ENCODE measurements around the gene HSPA14. TPM values are rescaled to one million over a fixed set of nuclear protein-coding genes. Genes with fewer than 3 reads are reported as not detected.

HSPA14 gene
- polyA plus RNA-seq, 1 donor from 2014 or later, result 48.1 TPM

GRCh38 chr10:14889318-14889717 lies 51.2 kb downstream of the HSPA14 start:
- Histone ChIP-seq H3K27me3 (ENCODE audit: insufficient read depth, low read depth, low read length) (no peaks in the 10 kb centered on the region), H3K27ac (ENCODE audit: low read length) (no peak overlapping the region), H3K4me3 (ENCODE audit: low read length) (no peak overlapping the region), H3K36me3 (ENCODE audit: insufficient read depth, low read length) (no peaks in the 10 kb centered on the region), H3K9me3 (ENCODE audit: low read length) (no peaks in the 10 kb centered on the region), H3K9me2 (ENCODE audit: insufficient read depth, low read length) (no peaks in the 10 kb centered on the region), H2AFZ (ENCODE audit: low read depth, low read length) (no peak overlapping the region), H3F3A (ENCODE audit: insufficient read depth, low read length, poor library complexity, severe bottlenecking) (no peaks in the 10 kb centered on the region), H3K4me2 (ENCODE audit: low read length) (no peak overlapping the region), H4K20me1 (ENCODE audit: insufficient read depth) (no peaks in the 10 kb centered on the region), H3K79me2 (replicated peaks; ENCODE audit: insufficient read depth, low read length) (peaks cover 85% of the 10 kb centered on the region), H3K9ac (ENCODE audit: low read length) (no peak overlapping the region)
- TF ChIP-seq, protein P1, sequence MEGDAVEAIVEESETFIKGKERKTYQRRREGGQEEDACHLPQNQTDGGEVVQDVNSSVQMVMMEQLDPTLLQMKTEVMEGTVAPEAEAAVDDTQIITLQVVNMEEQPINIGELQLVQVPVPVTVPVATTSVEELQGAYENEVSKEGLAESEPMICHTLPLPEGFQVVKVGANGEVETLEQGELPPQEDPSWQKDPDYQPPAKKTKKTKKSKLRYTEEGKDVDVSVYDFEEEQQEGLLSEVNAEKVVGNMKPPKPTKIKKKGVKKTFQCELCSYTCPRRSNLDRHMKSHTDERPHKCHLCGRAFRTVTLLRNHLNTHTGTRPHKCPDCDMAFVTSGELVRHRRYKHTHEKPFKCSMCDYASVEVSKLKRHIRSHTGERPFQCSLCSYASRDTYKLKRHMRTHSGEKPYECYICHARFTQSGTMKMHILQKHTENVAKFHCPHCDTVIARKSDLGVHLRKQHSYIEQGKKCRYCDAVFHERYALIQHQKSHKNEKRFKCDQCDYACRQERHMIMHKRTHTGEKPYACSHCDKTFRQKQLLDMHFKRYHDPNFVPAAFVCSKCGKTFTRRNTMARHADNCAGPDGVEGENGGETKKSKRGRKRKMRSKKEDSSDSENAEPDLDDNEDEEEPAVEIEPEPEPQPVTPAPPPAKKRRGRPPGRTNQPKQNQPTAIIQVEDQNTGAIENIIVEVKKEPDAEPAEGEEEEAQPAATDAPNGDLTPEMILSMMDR (IDR thresholded peaks at IDR 0.05; ENCODE audit: poor library complexity, severe bottlenecking), result peak; percentile 14
- TF ChIP-seq EP300 (conservative IDR thresholded peaks at IDR 0.05; ENCODE audit: poor library complexity, severe bottlenecking), result no peak

DNA sequence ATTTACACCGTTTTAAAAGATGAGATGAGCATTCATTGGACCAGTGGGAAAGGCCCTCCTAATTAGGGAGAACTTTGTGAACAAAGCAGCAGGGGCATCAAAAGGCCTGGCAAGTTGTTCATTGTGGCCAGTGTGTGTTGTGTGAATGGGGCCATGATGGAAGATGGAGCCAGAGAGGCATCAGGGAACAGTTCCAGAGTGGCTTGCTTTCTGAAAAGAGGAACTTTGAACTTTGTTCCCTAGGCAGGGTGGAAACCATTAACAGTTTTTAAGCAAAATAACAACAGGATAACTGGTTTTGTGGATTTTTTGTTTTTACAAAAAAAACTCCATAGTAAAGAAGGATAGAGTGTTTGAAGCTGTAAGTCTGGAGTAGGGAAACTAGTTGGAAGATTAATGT lies 53.0 kb downstream of the HSPA14 start:
- H3K36me3 ChIP-seq (ENCODE audit: insufficient read depth, low read length), result no peaks in the 10 kb centered on the region
- no peak overlapping the region for H3K27ac ChIP-seq (ENCODE audit: low read length)
- H3K4me3 ChIP-seq (ENCODE audit: low read length), result no peak overlapping the region
- no peaks in the 10 kb centered on the region for H4K20me1 ChIP-seq (ENCODE audit: insufficient read depth)
- H3K9ac ChIP-seq (ENCODE audit: low read length), result no peak overlapping the region
- H3K4me2 ChIP-seq (ENCODE audit: low read length), result no peak overlapping the region
- H3F3A ChIP-seq (ENCODE audit: insufficient read depth, low read length, poor library complexity, severe bottlenecking), result no peaks in the 10 kb centered on the region
- no peaks in the 10 kb centered on the region for H3K9me2 ChIP-seq (ENCODE audit: insufficient read depth, low read length)
- H3K27me3 ChIP-seq (ENCODE audit: insufficient read depth, low read depth, low read length), result no peaks in the 10 kb centered on the region
- peaks cover 80% of the 10 kb centered on the region for H3K79me2 ChIP-seq (replicated peaks; ENCODE audit: insufficient read depth, low read length)
- no peak overlapping the region for H2AFZ ChIP-seq (ENCODE audit: low read depth, low read length)
- no peaks in the 10 kb centered on the region for H3K9me3 ChIP-seq (ENCODE audit: low read length)
- TF ChIP-seq REST (IDR thresholded peaks at IDR 0.05; ENCODE audit: borderline replicate concordance) (no peak), SMC3 (conservative IDR thresholded peaks at IDR 0.05; ENCODE audit: poor library complexity) (no peak), POLR2AphosphoS5 (IDR thresholded peaks at IDR 0.05) (no peak), EZH2 (IDR thresholded peaks at IDR 0.05; ENCODE audit: borderline replicate concordance, insufficient read depth, low read length, poor library complexity, severe bottlenecking) (no peak), RAD21 (conservative IDR thresholded peaks at IDR 0.05) (no peak), MXI1 (conservative IDR thresholded peaks at IDR 0.05; ENCODE audit: poor library complexity, severe bottlenecking) (no peak)

- Histone ChIP-seq H3K9me2 (ENCODE audit: insufficient read depth, low read length) (no peaks in the 10 kb centered on the region), H3F3A (ENCODE audit: insufficient read depth, low read length, poor library complexity, severe bottlenecking) (no peaks in the 10 kb centered on the region), H3K9me3 (ENCODE audit: low read length) (no peaks in the 10 kb centered on the region), H3K79me2 (replicated peaks; ENCODE audit: insufficient read depth, low read length) (no peaks in the 10 kb centered on the region), H3K9ac (ENCODE audit: low read length) (no peak overlapping the region), H3K36me3 (ENCODE audit: insufficient read depth, low read length) (peaks cover 12% of the 10 kb centered on the region), H3K4me2 (ENCODE audit: low read length) (no peak overlapping the region), H3K27ac (ENCODE audit: low read length) (no peak overlapping the region), H4K20me1 (ENCODE audit: insufficient read depth) (no peaks in the 10 kb centered on the region), H3K4me3 (ENCODE audit: low read length) (no peak overlapping the region), H2AFZ (ENCODE audit: low read depth, low read length) (no peak overlapping the region), H3K27me3 (ENCODE audit: insufficient read depth, low read depth, low read length) (no peaks in the 10 kb centered on the region)
- TF ChIP-seq, protein P1 (IDR thresholded peaks at IDR 0.05; ENCODE audit: poor library complexity, severe bottlenecking), result peak; percentile 54
- TF ChIP-seq EP300 (conservative IDR thresholded peaks at IDR 0.05; ENCODE audit: poor library complexity, severe bottlenecking), result no peak
- no peak for TF ChIP-seq RAD21 (conservative IDR thresholded peaks at IDR 0.05)
- TF ChIP-seq TAF1 (IDR thresholded peaks at IDR 0.05; ENCODE audit: low read depth), result no peak
Measured at GRCh38 chr10:14904316-14904732, 66.2 kb downstream of the HSPA14 start.

Measured in neural cell (in vitro differentiated cells).